HFFc6 (cell line): ENCODE data around the gene EFHC2. TPM values are rescaled to one million over a fixed set of nuclear protein-coding genes. Genes with fewer than 3 reads are reported as not detected.

Experiments
- DNase-seq: peaks from one replicate; pipeline ENCODE4 v3.0.0-alpha.2; 2018
- H3K27ac Mint-ChIP-seq: 2 replicates; pipeline ENCODE4 v1.8.0; 2020; ENCODE audit warnings: mild to moderate bottlenecking, mixed read lengths
- H3K27me3 Mint-ChIP-seq: 2 replicates; pipeline ENCODE4 v1.8.0; 2021; ENCODE audit warnings: mild to moderate bottlenecking, moderate library complexity, mixed read lengths; ENCODE audit not compliant: insufficient read depth
- H3K36me3 Mint-ChIP-seq: 2 replicates; pipeline ENCODE4 v1.8.0; 2021; ENCODE audit warnings: low read depth, mixed read lengths
- H3K4me1 Mint-ChIP-seq: 2 replicates; pipeline ENCODE4 v1.8.0; 2020; ENCODE audit warnings: low read depth, mixed read lengths
- H3K4me3 Mint-ChIP-seq: 2 replicates; pipeline ENCODE4 v1.8.0; 2020; ENCODE audit warnings: mild to moderate bottlenecking, moderate library complexity, mixed read lengths
- H3K9me3 Mint-ChIP-seq: 2 replicates; pipeline ENCODE4 v1.8.0; 2020; ENCODE audit warnings: mild to moderate bottlenecking, mixed read lengths
- CTCF ChIP-seq: fragments of 200-600 bp; sonication (generic); IDR thresholded peaks from 2 replicates; pipeline ENCODE4 v1.5.0; 2021; ENCODE audit warnings: antibody characterized with exemption, mild to moderate bottlenecking
- total RNA-seq, 6 experiments: library from RNA; stranded (reverse); fragmentation: NEBNext Ultra II Directional; extraction: Animal tissue kit (Norgen Biotek cat#: 25700); gene quantifications; 2 replicates in 1 of 6; 3 replicates in 5 of 6; pipeline ENCODE4 v1.2.3, GENCODE V29; 2021

The EFHC2 gene
- total RNA-seq, 6 experiments from 2014 or later, result not detected

- Mint-ChIP-seq H3K27me3 (no peaks in the 10 kb centered on the region; the same call in 1 of the 2 replicates), H3K27ac (no peak overlapping the region), H3K4me1 (peaks cover 11% of the 10 kb centered on the region), H3K4me3 (no peak overlapping the region), H3K9me3 (no peaks in the 10 kb centered on the region), H3K36me3 (no peaks in the 10 kb centered on the region)
- DNase-seq, result no peak
- TF ChIP-seq CTCF, result no peak
Observed at GRCh38 chrX:44232081-44232480, 111.4 kb downstream of the EFHC2 start.

GRCh38 chrX:44228621-44229020 is 114.9 kb downstream of the EFHC2 start:
- TF ChIP-seq CTCF, result no peak
- no peak for DNase-seq
- Mint-ChIP-seq H3K4me3 (peak overlapping the region; percentile 47; the same call in 1 of the 2 replicates), H3K4me1 (peaks cover 11% of the 10 kb centered on the region), H3K27me3 (no peaks in the 10 kb centered on the region; the same call in 1 of the 2 replicates), H3K27ac (no peak overlapping the region), H3K9me3 (no peaks in the 10 kb centered on the region), H3K36me3 (no peaks in the 10 kb centered on the region)

- Mint-ChIP-seq H3K36me3 (no peaks in the 10 kb centered on the region), H3K4me1 (peaks cover 11% of the 10 kb centered on the region), H3K4me3 (peak overlapping the region; percentile 47), H3K27ac (no peak overlapping the region), H3K9me3 (no peaks in the 10 kb centered on the region), H3K27me3 (no peaks in the 10 kb centered on the region; the same call in 1 of the 2 replicates)
- TF ChIP-seq CTCF, result no peak
- DNase-seq, result no peak
Observed at GRCh38 chrX:44227991-44228390, 115.5 kb downstream of the EFHC2 start.

GRCh38 chrX:44225667-44226066 is 117.8 kb downstream of the EFHC2 start:
- no peaks in the 10 kb centered on the region for H3K36me3 Mint-ChIP-seq
- H3K27me3 Mint-ChIP-seq, result no peaks in the 10 kb centered on the region
- H3K4me3 Mint-ChIP-seq, result no peak overlapping the region
- peaks cover 11% of the 10 kb centered on the region for H3K4me1 Mint-ChIP-seq
- no peak for TF ChIP-seq CTCF
- H3K27ac Mint-ChIP-seq, result no peak overlapping the region
- no peaks in the 10 kb centered on the region for H3K9me3 Mint-ChIP-seq
- DNase-seq, result no peak

- Mint-ChIP-seq H3K4me3 (no peak overlapping the region), H3K4me1 (peaks cover 11% of the 10 kb centered on the region), H3K9me3 (no peaks in the 10 kb centered on the region), H3K27me3 (no peaks in the 10 kb centered on the region), H3K27ac (no peak overlapping the region), H3K36me3 (no peaks in the 10 kb centered on the region)
- no peak for DNase-seq
- no peak for TF ChIP-seq CTCF
Observed at GRCh38 chrX:44224760-44225159, 118.7 kb downstream of the EFHC2 start.

GRCh38 chrX:44223150-44223549 is 120.3 kb downstream of the EFHC2 start:
- peak; percentile 11 for DNase-seq
- H3K4me3 Mint-ChIP-seq, result no peak overlapping the region
- H3K27ac Mint-ChIP-seq, result no peak overlapping the region
- H3K9me3 Mint-ChIP-seq, result no peaks in the 10 kb centered on the region
- no peaks in the 10 kb centered on the region for H3K36me3 Mint-ChIP-seq
- no peaks in the 10 kb centered on the region for H3K27me3 Mint-ChIP-seq
- no peak for TF ChIP-seq CTCF
- H3K4me1 Mint-ChIP-seq, result peaks cover under 1% of the 10 kb centered on the region; the same call in 1 of the 2 replicates
